Neural cell (in vitro differentiated cells): ENCODE data around the gene NISCH. TPM values are rescaled to one million over a fixed set of nuclear protein-coding genes. Genes with fewer than 3 reads are reported as not detected.

Experiments used
- H2AFZ ChIP-seq: fragments of 200-600, 300-800 bp; sonication (generic), shearing (Covaris generic); 2 replicates; pipeline ENCODE4 v1.6.0; 2014; ENCODE audit warnings: low read depth, mild to moderate bottlenecking, antibody characterized with exemption, low read length, moderate library complexity
- H3F3A ChIP-seq: fragments of 200-600 bp; shearing (Covaris generic); 2 replicates; pipeline ENCODE4 v1.6.1; 2016; ENCODE audit warnings: mild to moderate bottlenecking, moderate library complexity, mixed read lengths, antibody characterized with exemption, low read length; ENCODE audit not compliant: insufficient read depth, poor library complexity, severe bottlenecking
- H3K27ac ChIP-seq: fragments of 200-600, 300-800 bp; sonication (generic), shearing (Covaris generic); 2 replicates; pipeline ENCODE4 v1.5.1; 2014; ENCODE audit warnings: mild to moderate bottlenecking, low read length, moderate library complexity
- H3K27me3 ChIP-seq: fragments of 300-800, 200-600 bp; sonication (generic), shearing (Covaris generic); 2 replicates; pipeline ENCODE4 v1.6.0; 2014; ENCODE audit warnings: mild to moderate bottlenecking, low read depth, low read length, moderate library complexity; ENCODE audit not compliant: insufficient read depth
- H3K36me3 ChIP-seq: fragments of 300-800, 200-600 bp; sonication (generic), shearing (Covaris generic); 2 replicates; pipeline ENCODE4 v1.5.1; 2014; ENCODE audit warnings: mild to moderate bottlenecking, antibody characterized with exemption, low read length, moderate library complexity; ENCODE audit not compliant: insufficient read depth
- H3K4me2 ChIP-seq: fragments of 300-800, 200-600 bp; sonication (generic), shearing (Covaris generic); 2 replicates; pipeline ENCODE4 v1.6.0; 2014; ENCODE audit warnings: mild to moderate bottlenecking, low read length
- H3K4me3 ChIP-seq: fragments of 300-800, 200-600 bp; sonication (generic), shearing (Covaris generic); 2 replicates; pipeline ENCODE4 v1.5.1; 2014; ENCODE audit warnings: mild to moderate bottlenecking, low read length, moderate library complexity
- H3K79me2 ChIP-seq: fragments of 200-600 bp; shearing (Covaris generic); replicated peaks from 2 replicates; pipeline ENCODE4 v1.6.0; 2014; ENCODE audit warnings: mild to moderate bottlenecking, low read length, moderate library complexity; ENCODE audit not compliant: insufficient read depth
- H3K9ac ChIP-seq: fragments of 300-800, 200-600 bp; sonication (generic), shearing (Covaris generic); 2 replicates; pipeline ENCODE4 v1.6.1; 2016; ENCODE audit warnings: mild to moderate bottlenecking, low read length, mixed read lengths
- H3K9me2 ChIP-seq: fragments of 200-600 bp; shearing (Covaris generic); 2 replicates; pipeline ENCODE4 v1.6.1; 2016; ENCODE audit warnings: mild to moderate bottlenecking, low read length, mixed read lengths; ENCODE audit not compliant: insufficient read depth
- H3K9me3 ChIP-seq: fragments of 200-600, 300-800 bp; sonication (generic), shearing (Covaris generic); 2 replicates; pipeline ENCODE4 v1.6.1; 2016; ENCODE audit warnings: mild to moderate bottlenecking, mixed run types, low read length, moderate library complexity, mixed read lengths
- H4K20me1 ChIP-seq: fragments of 200-600 bp; shearing (Covaris generic); 2 replicates; pipeline ENCODE4 v1.6.1; 2016; ENCODE audit warnings: mild to moderate bottlenecking, mixed run types; ENCODE audit not compliant: insufficient read depth
- EP300 ChIP-seq: fragments of 450-650 bp; conservative IDR thresholded peaks from 2 replicates; pipeline ENCODE4 v1.6.1; 2014; ENCODE audit warnings: antibody characterized with exemption, mild to moderate bottlenecking, moderate library complexity; ENCODE audit not compliant: poor library complexity, severe bottlenecking
- EZH2 ChIP-seq: fragments of 200-600, 300-800 bp; shearing (Covaris generic), sonication (generic); IDR thresholded peaks from 2 replicates; pipeline ENCODE4 v1.6.1; 2014; ENCODE audit warnings: antibody characterized with exemption, low read length, borderline replicate concordance, mild to moderate bottlenecking; ENCODE audit not compliant: insufficient read depth, poor library complexity, severe bottlenecking
- MXI1 ChIP-seq: fragments of 450-650 bp; conservative IDR thresholded peaks from 2 replicates; pipeline ENCODE4 v1.6.1; 2014; ENCODE audit warnings: antibody characterized with exemption, mild to moderate bottlenecking; ENCODE audit not compliant: poor library complexity, severe bottlenecking
- SMC3 ChIP-seq: fragments of 450-650 bp; conservative IDR thresholded peaks from 2 replicates; pipeline ENCODE4 v1.6.1; 2014; ENCODE audit warnings: antibody characterized with exemption, mild to moderate bottlenecking, moderate library complexity; ENCODE audit not compliant: poor library complexity
- TAF1 ChIP-seq: IDR thresholded peaks from 2 replicates; pipeline ENCODE4 v1.6.1; 2012; ENCODE audit warnings: low read depth
- polyA plus RNA-seq: library from polyadenylated mRNA; depleted of rRNA; stranded (reverse); fragments of >200 nt; gene quantifications from 2 replicates; pipeline ENCODE4 v1.2.3, GENCODE V29; 2014
- TF ChIP-seq, protein P1 (sequence below): fragments of 450-650 bp; IDR thresholded peaks from 2 replicates; pipeline ENCODE4 v1.5.1; 2014; ENCODE audit warnings: antibody characterized with exemption, mild to moderate bottlenecking, moderate library complexity; ENCODE audit not compliant: poor library complexity, severe bottlenecking
- TF ChIP-seq, protein P2 (sequence below): IDR thresholded peaks from 2 replicates; pipeline ENCODE4 v1.6.1; 2012; ENCODE audit warnings: borderline replicate concordance

The NISCH gene
- polyA plus RNA-seq, 1 donor from 2014 or later = 88.9 TPM

DNA sequence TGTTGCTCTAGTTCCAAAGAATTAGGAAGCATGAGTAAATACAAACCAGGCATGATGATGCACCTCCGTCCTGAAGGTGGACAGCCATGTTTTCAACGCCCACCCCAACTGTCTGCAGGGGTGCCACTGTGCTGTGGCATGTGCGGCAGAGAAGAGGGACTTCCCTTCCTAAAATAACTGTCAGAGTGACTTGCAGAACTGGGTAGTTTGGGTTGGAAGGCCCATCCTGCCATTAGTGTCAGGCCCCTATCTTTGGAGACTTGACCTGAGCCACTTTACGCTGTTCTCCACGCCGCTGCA, 22.3 kb downstream of the NISCH start:
- Histone ChIP-seq H2AFZ (no peak overlapping the region), H3K79me2 (no peaks in the 10 kb centered on the region), H4K20me1 (no peaks in the 10 kb centered on the region), H3K27ac (no peak overlapping the region), H3F3A (no peaks in the 10 kb centered on the region), H3K36me3 (peaks cover 6% of the 10 kb centered on the region), H3K9ac (no peak overlapping the region), H3K9me3 (no peaks in the 10 kb centered on the region), H3K27me3 (no peaks in the 10 kb centered on the region), H3K4me3 (no peak overlapping the region), H3K4me2 (no peak overlapping the region), H3K9me2 (no peaks in the 10 kb centered on the region)
- TF ChIP-seq MXI1 (no peak), EZH2 (no peak)
- TF ChIP-seq, protein P1, sequence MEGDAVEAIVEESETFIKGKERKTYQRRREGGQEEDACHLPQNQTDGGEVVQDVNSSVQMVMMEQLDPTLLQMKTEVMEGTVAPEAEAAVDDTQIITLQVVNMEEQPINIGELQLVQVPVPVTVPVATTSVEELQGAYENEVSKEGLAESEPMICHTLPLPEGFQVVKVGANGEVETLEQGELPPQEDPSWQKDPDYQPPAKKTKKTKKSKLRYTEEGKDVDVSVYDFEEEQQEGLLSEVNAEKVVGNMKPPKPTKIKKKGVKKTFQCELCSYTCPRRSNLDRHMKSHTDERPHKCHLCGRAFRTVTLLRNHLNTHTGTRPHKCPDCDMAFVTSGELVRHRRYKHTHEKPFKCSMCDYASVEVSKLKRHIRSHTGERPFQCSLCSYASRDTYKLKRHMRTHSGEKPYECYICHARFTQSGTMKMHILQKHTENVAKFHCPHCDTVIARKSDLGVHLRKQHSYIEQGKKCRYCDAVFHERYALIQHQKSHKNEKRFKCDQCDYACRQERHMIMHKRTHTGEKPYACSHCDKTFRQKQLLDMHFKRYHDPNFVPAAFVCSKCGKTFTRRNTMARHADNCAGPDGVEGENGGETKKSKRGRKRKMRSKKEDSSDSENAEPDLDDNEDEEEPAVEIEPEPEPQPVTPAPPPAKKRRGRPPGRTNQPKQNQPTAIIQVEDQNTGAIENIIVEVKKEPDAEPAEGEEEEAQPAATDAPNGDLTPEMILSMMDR = no peak
- TF ChIP-seq, protein P2, sequence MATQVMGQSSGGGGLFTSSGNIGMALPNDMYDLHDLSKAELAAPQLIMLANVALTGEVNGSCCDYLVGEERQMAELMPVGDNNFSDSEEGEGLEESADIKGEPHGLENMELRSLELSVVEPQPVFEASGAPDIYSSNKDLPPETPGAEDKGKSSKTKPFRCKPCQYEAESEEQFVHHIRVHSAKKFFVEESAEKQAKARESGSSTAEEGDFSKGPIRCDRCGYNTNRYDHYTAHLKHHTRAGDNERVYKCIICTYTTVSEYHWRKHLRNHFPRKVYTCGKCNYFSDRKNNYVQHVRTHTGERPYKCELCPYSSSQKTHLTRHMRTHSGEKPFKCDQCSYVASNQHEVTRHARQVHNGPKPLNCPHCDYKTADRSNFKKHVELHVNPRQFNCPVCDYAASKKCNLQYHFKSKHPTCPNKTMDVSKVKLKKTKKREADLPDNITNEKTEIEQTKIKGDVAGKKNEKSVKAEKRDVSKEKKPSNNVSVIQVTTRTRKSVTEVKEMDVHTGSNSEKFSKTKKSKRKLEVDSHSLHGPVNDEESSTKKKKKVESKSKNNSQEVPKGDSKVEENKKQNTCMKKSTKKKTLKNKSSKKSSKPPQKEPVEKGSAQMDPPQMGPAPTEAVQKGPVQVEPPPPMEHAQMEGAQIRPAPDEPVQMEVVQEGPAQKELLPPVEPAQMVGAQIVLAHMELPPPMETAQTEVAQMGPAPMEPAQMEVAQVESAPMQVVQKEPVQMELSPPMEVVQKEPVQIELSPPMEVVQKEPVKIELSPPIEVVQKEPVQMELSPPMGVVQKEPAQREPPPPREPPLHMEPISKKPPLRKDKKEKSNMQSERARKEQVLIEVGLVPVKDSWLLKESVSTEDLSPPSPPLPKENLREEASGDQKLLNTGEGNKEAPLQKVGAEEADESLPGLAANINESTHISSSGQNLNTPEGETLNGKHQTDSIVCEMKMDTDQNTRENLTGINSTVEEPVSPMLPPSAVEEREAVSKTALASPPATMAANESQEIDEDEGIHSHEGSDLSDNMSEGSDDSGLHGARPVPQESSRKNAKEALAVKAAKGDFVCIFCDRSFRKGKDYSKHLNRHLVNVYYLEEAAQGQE = no peak

DNA sequence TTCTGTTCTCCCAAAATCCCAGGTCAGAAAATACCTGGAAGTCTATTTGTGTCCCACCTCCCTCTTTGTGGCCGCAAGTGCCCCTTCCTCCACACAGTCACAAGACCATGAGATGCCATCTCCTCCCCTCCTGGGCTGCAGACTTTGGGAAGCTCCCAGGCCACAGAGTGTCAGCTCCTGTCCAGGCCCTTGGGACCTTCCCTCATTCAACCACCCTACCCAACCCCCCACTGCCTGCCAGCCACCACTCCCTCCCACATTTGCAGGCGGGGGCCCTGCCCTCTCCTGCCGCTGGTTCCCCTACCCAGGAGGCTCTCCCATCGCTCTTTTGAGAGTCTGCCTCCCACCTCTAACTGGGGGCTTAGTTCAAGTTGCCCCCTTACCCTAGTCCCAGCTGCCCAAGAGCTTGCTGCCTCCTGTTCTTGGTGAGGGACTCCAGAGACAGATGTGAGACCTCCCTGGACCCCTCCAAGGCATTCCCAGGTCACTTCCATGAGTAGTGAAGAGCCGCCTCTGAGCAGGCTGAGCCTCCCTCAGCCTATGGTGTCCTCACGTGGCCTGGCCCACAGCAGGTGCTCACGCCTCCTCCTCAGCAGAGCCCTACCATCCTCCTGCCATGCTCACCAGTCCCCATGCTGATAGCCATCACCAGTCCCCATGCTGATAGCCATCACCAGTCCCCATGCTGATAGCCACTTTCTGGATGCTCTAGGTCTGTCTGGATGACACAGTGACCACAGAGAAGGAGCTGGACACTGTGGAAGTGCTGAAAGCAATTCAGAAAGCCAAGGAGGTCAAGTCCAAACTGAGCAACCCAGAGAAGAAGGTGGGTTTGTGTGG, 23.9 kb downstream of the NISCH start:
- no peak for TF ChIP-seq EP300
- no peaks in the 10 kb centered on the region for H3K79me2 ChIP-seq
- H3K27me3 ChIP-seq = no peaks in the 10 kb centered on the region
- no peaks in the 10 kb centered on the region for H3K9me3 ChIP-seq
- H3K27ac ChIP-seq = no peak overlapping the region
- no peak overlapping the region for H3K4me2 ChIP-seq
- no peaks in the 10 kb centered on the region for H4K20me1 ChIP-seq
- no peaks in the 10 kb centered on the region for H3F3A ChIP-seq
- H3K36me3 ChIP-seq = peaks cover 7% of the 10 kb centered on the region
- H2AFZ ChIP-seq = no peak overlapping the region
- H3K4me3 ChIP-seq = no peak overlapping the region
- no peak overlapping the region for H3K9ac ChIP-seq
- no peaks in the 10 kb centered on the region for H3K9me2 ChIP-seq

DNA sequence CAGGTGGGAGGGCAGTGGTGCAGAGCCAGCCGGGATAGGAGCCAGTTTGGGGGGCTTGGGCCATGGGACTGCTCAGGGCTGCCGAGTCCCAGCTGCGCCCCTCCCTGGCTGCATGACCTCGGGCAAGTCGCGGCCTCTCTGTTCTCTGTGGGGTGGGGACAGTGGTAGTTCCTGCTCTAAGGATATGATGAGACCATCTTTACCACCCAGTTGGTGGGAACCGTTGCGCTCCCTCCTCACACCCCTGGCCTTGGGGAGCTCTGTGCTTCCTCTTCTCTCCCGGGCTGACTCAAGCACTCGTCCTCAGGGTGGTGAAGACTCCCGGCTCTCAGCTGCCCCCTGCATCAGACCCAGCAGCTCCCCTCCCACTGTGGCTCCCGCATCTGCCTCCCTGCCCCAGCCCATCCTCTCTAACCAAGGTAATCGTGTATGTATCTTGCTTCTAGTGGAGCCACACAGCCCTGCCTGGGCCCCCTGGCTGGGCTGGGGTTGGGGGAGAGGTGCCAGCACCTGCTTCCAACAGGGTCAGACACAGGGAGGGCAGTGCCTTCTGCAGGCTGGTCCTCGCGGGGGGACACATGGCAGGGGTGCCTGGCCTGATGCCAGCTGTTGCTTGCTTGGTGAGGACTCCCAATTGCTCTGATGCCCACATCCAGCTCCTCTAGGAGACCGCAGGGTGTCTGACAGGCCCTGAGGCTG, 24.6 kb downstream of the NISCH start:
- Histone ChIP-seq H3K9ac (no peak overlapping the region), H3K36me3 (peaks cover 7% of the 10 kb centered on the region), H3K4me3 (no peak overlapping the region), H4K20me1 (no peaks in the 10 kb centered on the region), H3K27me3 (no peaks in the 10 kb centered on the region), H3K4me2 (no peak overlapping the region), H3K9me3 (no peaks in the 10 kb centered on the region), H3K79me2 (no peaks in the 10 kb centered on the region), H2AFZ (no peak overlapping the region), H3F3A (no peaks in the 10 kb centered on the region), H3K27ac (no peak overlapping the region), H3K9me2 (no peaks in the 10 kb centered on the region)
- TF ChIP-seq MXI1 (no peak), SMC3 (no peak), EZH2 (no peak), TAF1 (no peak), EP300 (no peak)
